ENCODE measurements around the gene CTU1. TPM values are rescaled to one million over a fixed set of nuclear protein-coding genes. Genes with fewer than 3 reads are reported as not detected.

CTU1 gene
- total and polyA plus RNA-seq, 10 donors: 1.1 to 8.2 (median 6.0) TPM

- H3K27me3 ChIP-seq (replicated peaks in 1 of 7): peaks cover 0 to 54% (median 0%) of the 10 kb centered on the region in 7 donors
- no peak overlapping the region for H3K27ac ChIP-seq
- no peak for TF ChIP-seq POLR2A (IDR thresholded peaks at IDR 0.05)
- no peak for TF ChIP-seq POLR2AphosphoS5 (IDR thresholded peaks at IDR 0.05)
- TF ChIP-seq CTCF (IDR thresholded peaks at IDR 0.05 in 8 of 11, conservative IDR thresholded peaks at IDR 0.05 in 3 of 11): no peak
- no peaks in the 10 kb centered on the region for H3K4me1 ChIP-seq
- no peaks in the 10 kb centered on the region for H3K9me3 ChIP-seq
- intact Hi-C loops (cut with DNase I; ENCODE audit: low total_unique reads): no loop called here
- H3K36me3 ChIP-seq: no peaks in the 10 kb centered on the region
- H3K4me3 ChIP-seq: no peak overlapping the region
- no peak for DNase-seq
Measured at GRCh38 chr19:51055866-51056265, 52.3 kb downstream of the CTU1 start.

Other genes with a start within 250 kb of the CTU1 start
- 1 to 10 TPM in 1 of 7 donors, under 1 TPM in 1, not detected in 5; 0.37 to 1.2 TPM for gene KLK2, start 235.0 kb downstream of the CTU1 start, total RNA-seq
- under 1 TPM; 0.65 to 0.86 (median 0.65) TPM for gene KLK2, start 235.0 kb downstream of the CTU1 start, polyA plus RNA-seq
- not detected for gene KLK4, start 197.0 kb downstream of the CTU1 start, total RNA-seq
- under 1 TPM; 0.19 to 0.26 (median 0.20) TPM for gene KLK4, start 197.0 kb downstream of the CTU1 start, polyA plus RNA-seq
- under 1 TPM in 1 of 7 donors, not detected in 6; 0.79 TPM for gene KLK5, start 155.4 kb downstream of the CTU1 start, total RNA-seq
- under 1 TPM in 1 of 3 donors, not detected in 2; 0.13 TPM for gene KLK5, start 155.4 kb downstream of the CTU1 start, polyA plus RNA-seq
- 1 to 10 TPM in 5 of 7 donors, under 1 TPM in 1, not detected in 1; 0.79 to 9.5 (median 3.0) TPM for gene KLK6, start 138.8 kb downstream of the CTU1 start, total RNA-seq
- gene KLK6, start 138.8 kb downstream of the CTU1 start, polyA plus RNA-seq: 1 to 10 TPM in 1 of 3 donors, under 1 TPM in 2; 0.43 to 5.8 (median 0.80) TPM
- 1 to 10 TPM in 1 of 7 donors, under 1 TPM in 1, not detected in 5; 0.23 to 1.6 TPM for gene KLK7, start 124.5 kb downstream of the CTU1 start, total RNA-seq
- gene KLK7, start 124.5 kb downstream of the CTU1 start, polyA plus RNA-seq: under 1 TPM; 0.03 to 0.45 (median 0.09) TPM
- not detected for gene KLK8, start 106.8 kb downstream of the CTU1 start, total RNA-seq
- gene KLK8, start 106.8 kb downstream of the CTU1 start, polyA plus RNA-seq: under 1 TPM in 1 of 3 donors, not detected in 2; 0.56 TPM
- not detected for gene KLK10, start 88.7 kb downstream of the CTU1 start, total RNA-seq
- under 1 TPM; 0.06 to 0.13 (median 0.09) TPM for gene KLK10, start 88.7 kb downstream of the CTU1 start, polyA plus RNA-seq
- gene KLK11, start 81.8 kb downstream of the CTU1 start, total RNA-seq: not detected
- under 1 TPM in 2 of 3 donors, not detected in 1; 0.09 to 0.29 TPM for gene KLK11, start 81.8 kb downstream of the CTU1 start, polyA plus RNA-seq
- gene KLK12, start 73.4 kb downstream of the CTU1 start, total RNA-seq: not detected
- gene KLK12, start 73.4 kb downstream of the CTU1 start, polyA plus RNA-seq: under 1 TPM in 1 of 3 donors, not detected in 2; 0.16 TPM
- not detected for gene KLK13, start 43.3 kb downstream of the CTU1 start, total RNA-seq
- under 1 TPM in 1 of 3 donors, not detected in 2; 0.13 TPM for gene KLK13, start 43.3 kb downstream of the CTU1 start, polyA plus RNA-seq
- under 1 TPM in 2 of 7 donors, not detected in 5; 0.44 to 0.63 TPM for gene KLK14, start 25.5 kb downstream of the CTU1 start, total RNA-seq
- gene KLK14, start 25.5 kb downstream of the CTU1 start, polyA plus RNA-seq: under 1 TPM; 0.12 to 0.33 (median 0.22) TPM
- gene SIGLEC9, start 16.5 kb upstream of the CTU1 start, total RNA-seq: 10 to 100 TPM; 26.9 to 81.3 (median 42.1) TPM
- 10 to 100 TPM in 1 of 3 donors, 1 to 10 TPM in 2; 4.6 to 13.5 (median 5.7) TPM for gene SIGLEC9, start 16.5 kb upstream of the CTU1 start, polyA plus RNA-seq
- 10 to 100 TPM; 23.1 to 59.9 (median 31.3) TPM for gene SIGLEC7, start 33.9 kb upstream of the CTU1 start, total RNA-seq
- gene SIGLEC7, start 33.9 kb upstream of the CTU1 start, polyA plus RNA-seq: 10 to 100 TPM in 2 of 3 donors, 1 to 10 TPM in 1; 6.8 to 16.5 (median 11.0) TPM
- gene CD33, start 116.7 kb upstream of the CTU1 start, total RNA-seq: 10 to 100 TPM; 32.6 to 77.8 (median 65.4) TPM
- 10 to 100 TPM in 2 of 3 donors, 1 to 10 TPM in 1; 9.6 to 19.2 (median 16.6) TPM for gene CD33, start 116.7 kb upstream of the CTU1 start, polyA plus RNA-seq
- under 1 TPM in 1 of 7 donors, not detected in 6; 0.88 TPM for gene SIGLECL1, start 142.7 kb upstream of the CTU1 start, total RNA-seq
- under 1 TPM in 1 of 3 donors, not detected in 2; 0.26 TPM for gene SIGLECL1, start 142.7 kb upstream of the CTU1 start, polyA plus RNA-seq
- not detected for gene IGLON5, start 203.2 kb upstream of the CTU1 start, total RNA-seq
- gene IGLON5, start 203.2 kb upstream of the CTU1 start, polyA plus RNA-seq: under 1 TPM in 1 of 3 donors, not detected in 2; 0.03 TPM
- gene VSIG10L, start 233.7 kb upstream of the CTU1 start, total RNA-seq: 1 to 10 TPM; 1.1 to 2.6 (median 1.6) TPM
- 1 to 10 TPM; 1.2 to 2.3 (median 1.7) TPM for gene VSIG10L, start 233.7 kb upstream of the CTU1 start, polyA plus RNA-seq